HG03558 (cell line): Measurements from ENCODE around the gene MRPL3.

Experiments
- ATAC-seq: cut with Tn5 transposase; IDR thresholded peaks from one replicate; pipeline ENCODE4 v1.9.1; 2021; ENCODE audit warnings: moderate number of reproducible peaks; ENCODE audit not compliant: unreplicated experiment; ENCODE audit errors: extremely low read depth

The MRPL3 gene

GRCh38 chr3:131502530-131503319 is at the start of gene MRPL3:
Gene MRPL3, minus strand, starts transcription at chr3:131502971. Its CDS starts 150 bp downstream, at chr3:131502821.
- ATAC-seq, result peak; percentile 89

GRCh38 chr3:131551761-131552160 is 49.0 kb upstream of the MRPL3 start:
- no peak for ATAC-seq

GRCh38 chr3:131550562-131551465 is 48.0 kb upstream of the MRPL3 start:
- no peak for ATAC-seq

GRCh38 chr3:131549340-131549739 is 46.6 kb upstream of the MRPL3 start:
- no peak for ATAC-seq

- no peak for ATAC-seq
Observed at GRCh38 chr3:131547585-131547984, 44.8 kb upstream of the MRPL3 start.

GRCh38 chr3:131546441-131546840 is 43.7 kb upstream of the MRPL3 start:
- no peak for ATAC-seq

GRCh38 chr3:131544557-131544956 is 41.8 kb upstream of the MRPL3 start:
- no peak for ATAC-seq

DNA sequence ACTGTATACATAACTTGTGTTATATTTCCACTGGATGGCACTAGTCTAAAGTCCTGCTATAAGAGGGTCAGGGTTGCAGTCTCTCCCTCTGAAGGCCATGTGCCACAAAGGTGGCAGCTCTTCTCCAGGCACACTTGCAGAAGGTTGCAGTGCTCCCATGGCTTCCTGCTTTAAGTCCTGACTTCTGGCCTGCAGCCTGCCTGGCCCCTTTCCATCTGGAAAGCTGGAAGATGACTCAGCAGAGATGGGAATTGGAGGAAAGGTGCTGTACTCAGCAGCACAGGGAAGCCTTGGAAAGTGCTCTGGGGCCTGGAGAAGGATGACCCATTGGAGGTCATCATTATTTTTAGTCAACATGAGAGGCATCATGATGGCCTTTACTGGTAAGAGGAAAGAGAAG is 40.9 kb upstream of the MRPL3 start:
- no peak for ATAC-seq

- ATAC-seq, result no peak
Observed at GRCh38 chr3:131541288-131541687, 38.5 kb upstream of the MRPL3 start.

GRCh38 chr3:131540821-131541220 is 38.0 kb upstream of the MRPL3 start:
- no peak for ATAC-seq

DNA sequence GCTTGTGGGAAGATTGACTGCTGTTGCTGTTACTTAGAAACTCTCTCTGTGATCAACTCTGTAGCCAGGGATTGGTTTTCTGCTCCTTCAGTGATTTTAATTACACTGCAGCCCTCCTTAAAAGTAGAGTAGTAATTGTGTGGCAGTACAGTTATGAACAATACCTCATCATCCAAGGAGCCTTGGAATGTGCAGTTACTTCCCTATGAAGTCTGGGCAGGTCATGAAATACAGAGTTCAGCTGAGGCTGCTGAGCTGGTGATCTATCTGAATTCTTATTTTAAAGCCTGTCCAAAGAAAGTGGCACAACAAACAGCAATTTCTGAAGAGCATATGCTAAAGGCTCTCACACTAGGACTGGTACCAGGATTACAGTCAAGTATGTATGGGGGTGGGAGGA is 37.4 kb upstream of the MRPL3 start:
- no peak for ATAC-seq

- no peak for ATAC-seq
Observed at GRCh38 chr3:131538968-131539367, 36.2 kb upstream of the MRPL3 start.

DNA sequence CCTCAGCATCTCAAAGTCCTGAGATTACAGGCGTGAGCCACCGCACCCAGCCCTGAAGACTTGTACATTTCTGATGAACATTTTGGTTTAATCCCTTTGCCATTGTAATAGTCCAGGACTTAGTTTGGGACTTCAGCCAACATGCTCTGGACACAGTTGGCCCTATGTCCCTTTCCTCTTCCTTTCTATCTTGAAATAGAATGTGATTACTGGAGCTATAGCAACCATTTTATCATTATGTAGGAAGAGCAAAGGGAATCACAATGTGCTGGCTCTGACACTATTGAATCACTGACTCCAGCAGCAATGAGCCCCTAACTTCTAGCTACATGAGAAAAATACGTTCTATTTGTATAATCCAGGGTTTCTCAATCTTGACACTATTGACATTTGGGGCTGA is 34.8 kb upstream of the MRPL3 start:
- no peak for ATAC-seq

GRCh38 chr3:131535596-131535995 is 32.8 kb upstream of the MRPL3 start:
- no peak for ATAC-seq

- ATAC-seq, result no peak
Observed at GRCh38 chr3:131535131-131535530, 32.4 kb upstream of the MRPL3 start.

- ATAC-seq, result no peak
Observed at GRCh38 chr3:131532645-131533044, 29.9 kb upstream of the MRPL3 start.

- ATAC-seq, result no peak
Observed at GRCh38 chr3:131530843-131531242, 28.1 kb upstream of the MRPL3 start.

GRCh38 chr3:131530388-131530787 is 27.6 kb upstream of the MRPL3 start:
- no peak for ATAC-seq

GRCh38 chr3:131526801-131527347 is 24.1 kb upstream of the MRPL3 start:
- no peak for ATAC-seq

GRCh38 chr3:131518680-131519079 is 15.9 kb upstream of the MRPL3 start:
- no peak for ATAC-seq

DNA sequence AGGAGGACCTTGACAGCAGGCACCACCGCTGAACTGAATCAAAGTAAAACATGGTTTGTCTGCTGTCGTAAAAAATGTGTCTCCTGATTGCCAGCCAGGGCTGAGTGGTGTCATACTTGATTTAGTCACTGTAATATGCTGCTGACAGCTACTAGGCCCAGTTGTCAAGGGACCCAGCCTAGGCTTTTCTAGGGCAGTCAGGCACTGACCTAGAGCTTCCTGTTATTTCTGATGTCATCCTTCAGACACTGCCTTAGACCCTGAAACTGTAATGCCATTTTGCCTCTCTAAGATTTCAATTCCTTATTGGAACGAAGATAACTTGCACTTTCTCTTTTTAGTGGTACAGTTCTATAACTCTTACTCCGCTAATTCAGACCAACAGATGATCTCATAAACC is 2.6 kb upstream of the MRPL3 start:
- no peak for ATAC-seq
